ENCODE results near the gene SLC13A5. TPM values are rescaled to one million over a fixed set of nuclear protein-coding genes. Genes with fewer than 3 reads are reported as not detected.

Gene SLC13A5
- total and polyA plus RNA-seq, 2 donors (not counting 1 experiment from before 2014, with no cell fraction given) = not detected

DNA sequence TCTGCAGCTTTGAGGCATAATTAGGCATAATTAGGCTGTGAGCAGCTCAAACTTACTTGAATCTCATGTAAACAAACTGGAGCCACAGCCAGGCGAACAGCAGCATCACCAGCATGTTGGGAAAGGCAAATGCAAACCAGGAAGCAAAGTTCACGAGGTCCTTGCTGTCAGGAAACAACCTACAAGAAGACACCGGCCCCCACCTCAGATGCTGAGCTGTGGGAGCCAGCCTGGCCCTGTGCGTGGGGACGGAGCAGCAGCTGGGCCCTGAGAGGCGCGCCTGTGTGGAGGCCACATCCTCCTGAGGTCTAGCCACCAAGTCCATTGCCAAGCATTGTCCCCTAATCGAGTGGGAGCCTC is 12.2 kb downstream of the SLC13A5 start:
- no peaks in the 10 kb centered on the region for H3K4me1 ChIP-seq (ENCODE audit: control insufficient read depth in 2 of 2, insufficient read depth in 2 of 2, low read length in 2 of 2)
- H3K27ac ChIP-seq (ENCODE audit: low read length in 2 of 2) = no peak overlapping the region
- no peak for DNase-seq
- no peak overlapping the region for H3K27ac Mint-ChIP-seq
- no peak overlapping the region for H3K4me3 Mint-ChIP-seq
- H3K27me3 ChIP-seq (replicated peaks in 1 of 4; ENCODE audit: control extremely low read depth in 1 of 4, control insufficient read depth in 3 of 4, insufficient read depth in 4 of 4, low read length in 3 of 4) = peaks cover 0 to 4% (median 2%) of the 10 kb centered on the region in 4 experiments
- no peak overlapping the region for H3K9ac ChIP-seq (ENCODE audit: low read length)
- intact Hi-C loops (cut with micrococcal nuclease) = loop anchor here (5.0 kb wide), 1 partner anchor 229 kb away; no protein-coding TSS in a partner anchor
- no peaks in the 10 kb centered on the region for H3K36me3 ChIP-seq (replicated peaks in 1 of 2; ENCODE audit: control extremely low read depth in 1 of 2, control insufficient read depth in 1 of 2, extremely low read depth in 1 of 2, insufficient read depth in 2 of 2, low read length in 1 of 2)
- H2AFZ ChIP-seq (ENCODE audit: insufficient read depth, low read depth, low read length, poor library complexity, severe bottlenecking) = no peak overlapping the region
- no peak for ATAC-seq (ENCODE audit: low read depth)
- H3K4me2 ChIP-seq (replicated peaks; ENCODE audit: low read depth, low read length, poor library complexity, severe bottlenecking) = no peak overlapping the region
- ChIA-PET CTCF (interaction anchor here (1.4 to 4.1 kb wide), 2 partner anchors 12 to 229 kb away, joined by 3 to 24 read pairs; no protein-coding TSS in a partner anchor), POLR2A (no interaction called here)
- no peaks in the 10 kb centered on the region for H3K9me3 Mint-ChIP-seq (ENCODE audit: insufficient read depth)
- H3K4me3 ChIP-seq (ENCODE audit: control extremely low read depth in 1 of 5, extremely low read depth in 1 of 5, insufficient read depth in 1 of 5, low read depth in 2 of 5, low read length in 4 of 5) = no peak overlapping the region
- H3K4me1 Mint-ChIP-seq = peaks cover 3% of the 10 kb centered on the region
- H3K27me3 Mint-ChIP-seq = peaks cover 23% of the 10 kb centered on the region
- no peaks in the 10 kb centered on the region for H3K9me3 ChIP-seq (ENCODE audit: control extremely low read depth in 1 of 3, control insufficient read depth in 2 of 3, insufficient read depth in 1 of 3, low read length in 2 of 3)
- WGBS (ENCODE audit: insufficient coverage) = 83% methylated on average over 8 of the region's 8 CpGs
- H3K79me2 ChIP-seq (ENCODE audit: control insufficient read depth, insufficient read depth, low read length) = no peaks in the 10 kb centered on the region
- TF ChIP-seq, protein P1, sequence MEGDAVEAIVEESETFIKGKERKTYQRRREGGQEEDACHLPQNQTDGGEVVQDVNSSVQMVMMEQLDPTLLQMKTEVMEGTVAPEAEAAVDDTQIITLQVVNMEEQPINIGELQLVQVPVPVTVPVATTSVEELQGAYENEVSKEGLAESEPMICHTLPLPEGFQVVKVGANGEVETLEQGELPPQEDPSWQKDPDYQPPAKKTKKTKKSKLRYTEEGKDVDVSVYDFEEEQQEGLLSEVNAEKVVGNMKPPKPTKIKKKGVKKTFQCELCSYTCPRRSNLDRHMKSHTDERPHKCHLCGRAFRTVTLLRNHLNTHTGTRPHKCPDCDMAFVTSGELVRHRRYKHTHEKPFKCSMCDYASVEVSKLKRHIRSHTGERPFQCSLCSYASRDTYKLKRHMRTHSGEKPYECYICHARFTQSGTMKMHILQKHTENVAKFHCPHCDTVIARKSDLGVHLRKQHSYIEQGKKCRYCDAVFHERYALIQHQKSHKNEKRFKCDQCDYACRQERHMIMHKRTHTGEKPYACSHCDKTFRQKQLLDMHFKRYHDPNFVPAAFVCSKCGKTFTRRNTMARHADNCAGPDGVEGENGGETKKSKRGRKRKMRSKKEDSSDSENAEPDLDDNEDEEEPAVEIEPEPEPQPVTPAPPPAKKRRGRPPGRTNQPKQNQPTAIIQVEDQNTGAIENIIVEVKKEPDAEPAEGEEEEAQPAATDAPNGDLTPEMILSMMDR (IDR thresholded peaks at IDR 0.05) = no peak
- TF ChIP-seq EZH2 (IDR thresholded peaks at IDR 0.05; ENCODE audit: borderline replicate concordance, insufficient read depth, low read depth, low read length, poor library complexity, severe bottlenecking) = no peak
- no peaks in the 10 kb centered on the region for H4K20me1 ChIP-seq (ENCODE audit: control insufficient read depth, insufficient read depth, low read length, poor library complexity, severe bottlenecking)

DNA sequence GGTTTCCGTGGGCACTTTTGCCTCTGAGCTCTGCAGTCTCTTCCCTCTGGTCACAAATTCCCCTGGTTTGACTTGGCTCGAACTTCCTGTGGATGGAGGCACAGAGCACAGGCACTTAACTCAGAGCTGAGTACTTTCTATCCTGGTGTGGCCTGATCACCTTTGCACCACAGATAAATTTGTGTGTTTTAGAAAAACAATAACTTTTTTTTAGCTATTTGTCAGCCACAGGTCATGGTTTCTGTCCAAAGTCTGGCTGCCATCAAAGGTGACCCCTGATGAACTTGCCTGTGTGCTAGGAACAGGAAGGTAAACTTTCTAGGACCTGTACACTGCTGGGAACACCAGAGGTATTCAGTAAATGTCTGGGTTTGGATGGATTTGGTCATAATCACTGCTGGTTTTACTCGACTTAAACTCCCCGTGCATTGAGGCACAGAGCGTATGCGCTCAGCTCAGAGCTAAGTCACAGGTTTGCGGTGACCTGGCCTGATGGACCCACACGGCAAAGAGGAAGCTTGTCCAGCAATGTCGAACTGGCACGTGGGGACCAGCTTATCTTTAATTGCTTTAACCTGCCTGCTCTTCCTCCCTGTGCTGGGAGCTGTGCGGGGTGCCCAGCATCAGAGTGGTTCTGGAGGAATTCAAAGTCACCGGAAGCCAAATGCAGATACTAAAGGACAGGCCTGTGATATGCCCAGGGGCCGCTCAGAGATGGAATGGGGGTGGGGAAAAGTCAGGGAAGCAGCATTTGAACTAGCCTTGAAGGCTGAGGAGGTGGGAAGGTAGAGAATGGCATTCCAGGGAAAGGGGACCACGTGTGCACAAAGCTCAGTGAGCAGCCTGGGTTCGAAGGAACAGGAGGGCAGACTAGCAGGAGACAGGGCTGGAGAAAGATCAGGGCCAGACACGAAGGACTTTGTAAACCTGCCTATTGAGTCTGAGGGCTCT is 12.9 kb downstream of the SLC13A5 start:
- intact Hi-C loops (cut with micrococcal nuclease) = loop anchor here (5.0 kb wide), 1 partner anchor 228 kb away; no protein-coding TSS in a partner anchor
- ATAC-seq (ENCODE audit: low read depth) (no peak), DNase-seq (no peak)
- Histone ChIP-seq H4K20me1 (ENCODE audit: control insufficient read depth, insufficient read depth, low read length, poor library complexity, severe bottlenecking) (no peaks in the 10 kb centered on the region), H3K36me3 (replicated peaks in 1 of 2; ENCODE audit: control extremely low read depth in 1 of 2, control insufficient read depth in 1 of 2, extremely low read depth in 1 of 2, insufficient read depth in 2 of 2, low read length in 1 of 2) (no peaks in the 10 kb centered on the region), H3K4me3 (ENCODE audit: control extremely low read depth in 1 of 5, extremely low read depth in 1 of 5, insufficient read depth in 1 of 5, low read depth in 2 of 5, low read length in 4 of 5) (no peak overlapping the region), H3K27me3 (replicated peaks in 1 of 4; ENCODE audit: control extremely low read depth in 1 of 4, control insufficient read depth in 3 of 4, insufficient read depth in 4 of 4, low read length in 3 of 4) (peaks cover 0 to 5% (median 2%) of the 10 kb centered on the region in 4 experiments), H3K4me2 (replicated peaks; ENCODE audit: low read depth, low read length, poor library complexity, severe bottlenecking) (no peak overlapping the region), H3K4me1 (ENCODE audit: control insufficient read depth in 2 of 2, insufficient read depth in 2 of 2, low read length in 2 of 2) (no peaks in the 10 kb centered on the region), H2AFZ (ENCODE audit: insufficient read depth, low read depth, low read length, poor library complexity, severe bottlenecking) (no peak overlapping the region), H3K79me2 (ENCODE audit: control insufficient read depth, insufficient read depth, low read length) (no peaks in the 10 kb centered on the region), H3K9me3 (ENCODE audit: control extremely low read depth in 1 of 3, control insufficient read depth in 2 of 3, insufficient read depth in 1 of 3, low read length in 2 of 3) (no peaks in the 10 kb centered on the region), H3K27ac (ENCODE audit: low read length in 2 of 2) (no peak overlapping the region), H3K9ac (ENCODE audit: low read length) (no peak overlapping the region)
- H3K27ac Mint-ChIP-seq = no peak overlapping the region
- TF ChIP-seq EZH2 (IDR thresholded peaks at IDR 0.05; ENCODE audit: borderline replicate concordance, insufficient read depth, low read depth, low read length, poor library complexity, severe bottlenecking) = no peak
- TF ChIP-seq, protein P1 (IDR thresholded peaks at IDR 0.05) = no peak
- POLR2A ChIA-PET = no interaction called here
- no peaks in the 10 kb centered on the region for H3K9me3 Mint-ChIP-seq (ENCODE audit: insufficient read depth)
- peaks cover 3% of the 10 kb centered on the region for H3K4me1 Mint-ChIP-seq
- 90% methylated on average over 15 of the region's 16 CpGs for WGBS (ENCODE audit: insufficient coverage)
- H3K4me3 Mint-ChIP-seq = no peak overlapping the region
- CTCF ChIA-PET = interaction anchor here (4.1 kb wide), 1 partner anchor 228 kb away, joined by 24 read pairs; no protein-coding TSS in a partner anchor
- H3K27me3 Mint-ChIP-seq = peaks cover 21% of the 10 kb centered on the region

Measured in B cell (primary cell).